ENCODE data around the gene ZYG11B.

GRCh38 chr1:52876843-52877242 is 150.6 kb downstream of the ZYG11B start:
- no peak for TF ChIP-seq CTCF (IDR thresholded peaks at IDR 0.05)
- no peak for TF ChIP-seq POLR2A (IDR thresholded peaks at IDR 0.05)
